ENCODE measurements around the gene LRRC71.

LRRC71 gene

DNA sequence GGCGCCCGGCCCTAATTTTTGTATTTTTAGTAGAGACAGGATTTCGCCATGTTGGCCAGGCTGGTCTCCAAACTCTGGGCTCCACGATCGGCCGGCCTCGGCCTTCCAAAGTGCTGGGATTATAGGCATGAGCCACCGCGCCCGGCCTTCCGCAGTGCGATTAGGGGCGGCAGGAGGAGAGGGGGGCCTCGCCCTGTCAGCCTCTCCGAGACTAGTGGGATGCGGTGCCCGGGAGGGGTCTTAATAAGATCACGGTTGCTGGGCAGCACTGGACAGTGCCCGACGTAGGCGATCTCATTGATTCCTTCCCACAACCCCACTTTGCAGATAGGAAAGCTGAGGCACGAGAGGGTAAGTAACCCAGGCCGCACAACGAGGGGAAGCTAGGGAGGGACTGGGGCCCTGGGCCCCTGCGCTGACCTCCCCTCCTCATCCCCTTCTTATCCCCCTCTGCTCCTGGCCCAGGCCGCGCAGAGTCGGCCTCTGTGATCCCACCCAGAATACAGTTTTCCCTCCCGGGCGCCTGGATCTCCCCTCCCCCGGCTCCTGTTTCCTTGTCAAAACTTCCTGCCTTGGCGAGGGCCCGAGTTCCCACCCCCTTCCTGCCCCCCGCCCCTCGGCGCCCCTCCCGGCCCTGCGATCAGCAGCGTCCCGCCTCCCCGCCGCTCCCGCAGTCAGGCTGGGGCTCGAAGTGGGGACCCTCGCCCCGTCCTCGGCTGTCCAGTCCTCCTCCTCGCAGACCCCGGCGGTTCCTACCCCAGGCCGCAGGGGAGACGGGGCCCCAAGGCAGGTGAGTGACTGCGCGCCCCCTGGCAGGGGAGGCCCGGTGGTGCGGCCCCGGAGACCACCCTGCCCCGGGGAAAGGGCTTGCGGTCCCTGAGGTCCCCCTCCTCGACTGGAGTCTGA lies 27.1 kb upstream of the LRRC71 start, which contains the start of gene PEAR1:
Gene PEAR1 (plus strand): TSS at position 671 of the 906 bp plus-strand sequence. CDS start 10,209 bp downstream, outside the sequence.
- DNase-seq = no peak

DNA sequence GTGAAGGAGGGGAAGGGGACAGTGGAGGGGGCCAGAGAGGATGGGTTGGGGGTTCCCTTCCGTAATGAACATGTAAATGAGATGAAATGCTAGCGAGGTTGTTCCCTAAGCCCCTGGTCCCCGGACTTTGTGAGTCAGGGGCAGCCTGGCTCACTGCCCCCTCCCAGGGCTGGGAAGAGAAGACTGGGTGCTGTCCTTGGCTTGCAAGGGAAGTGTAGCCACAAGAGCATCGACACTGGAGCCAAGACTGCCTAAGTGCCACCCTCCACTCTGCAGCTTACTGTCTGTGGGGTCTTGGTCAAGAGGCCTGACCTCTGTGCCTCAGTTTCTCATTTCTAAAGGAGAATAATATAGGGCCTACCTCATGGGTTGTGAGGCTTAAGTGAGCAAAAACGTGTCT lies 26.4 kb upstream of the LRRC71 start:
- DNase-seq = no peak

DNA sequence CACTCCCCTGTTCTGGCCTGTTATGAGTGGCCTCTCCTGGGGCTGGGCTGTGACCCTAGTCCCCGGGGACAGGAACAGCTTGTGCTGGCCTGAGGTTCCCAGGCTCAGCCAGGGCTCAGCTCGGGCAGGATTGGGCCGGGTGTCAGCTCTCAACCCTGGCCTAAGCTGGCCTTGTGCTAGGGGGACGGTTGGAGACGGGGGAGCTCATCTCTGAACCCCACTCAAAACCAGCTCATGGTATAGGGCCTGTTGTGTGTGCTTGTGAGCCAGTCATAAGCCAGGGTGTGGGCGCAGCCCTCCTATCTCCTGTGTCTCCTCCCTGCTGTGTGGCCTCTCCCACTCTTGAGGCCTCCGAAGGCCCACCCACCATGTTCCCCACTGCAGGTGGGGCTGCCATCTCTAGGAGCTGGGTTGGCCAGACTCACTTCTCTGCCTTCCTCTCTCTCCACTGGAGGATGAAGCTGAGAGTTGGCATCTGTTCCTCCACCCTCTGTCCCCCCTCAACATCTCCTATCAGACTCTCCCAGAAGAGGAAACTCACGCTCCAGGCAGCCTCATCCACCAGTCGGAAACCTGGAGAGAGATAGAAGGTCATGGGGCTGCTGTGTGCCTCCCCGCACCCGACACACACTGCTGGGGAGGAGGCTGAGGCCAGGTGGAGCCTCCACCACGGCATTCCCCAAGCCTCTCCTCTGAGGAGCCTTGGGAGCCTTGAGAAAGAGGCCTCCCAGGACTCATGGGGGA lies 25.5 kb upstream of the LRRC71 start:
- no peak for DNase-seq

DNA sequence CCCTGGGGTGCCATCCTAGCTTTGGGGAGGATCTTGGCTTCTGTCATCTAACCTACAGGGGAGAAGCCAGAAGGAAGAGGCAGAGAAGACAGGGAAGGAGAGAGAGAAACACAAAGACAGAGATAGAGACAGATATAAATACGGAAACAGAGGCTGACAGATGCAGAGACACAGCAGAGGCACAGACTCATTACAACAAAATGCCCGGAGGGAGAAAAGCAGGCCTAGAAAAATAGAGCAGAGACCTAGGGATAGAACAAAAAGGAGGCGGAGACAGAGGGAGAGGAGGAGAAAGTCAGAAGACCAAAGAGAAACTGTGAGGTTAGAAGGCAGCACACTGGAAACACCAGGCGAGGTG lies 25.0 kb upstream of the LRRC71 start:
- no peak for DNase-seq

DNA sequence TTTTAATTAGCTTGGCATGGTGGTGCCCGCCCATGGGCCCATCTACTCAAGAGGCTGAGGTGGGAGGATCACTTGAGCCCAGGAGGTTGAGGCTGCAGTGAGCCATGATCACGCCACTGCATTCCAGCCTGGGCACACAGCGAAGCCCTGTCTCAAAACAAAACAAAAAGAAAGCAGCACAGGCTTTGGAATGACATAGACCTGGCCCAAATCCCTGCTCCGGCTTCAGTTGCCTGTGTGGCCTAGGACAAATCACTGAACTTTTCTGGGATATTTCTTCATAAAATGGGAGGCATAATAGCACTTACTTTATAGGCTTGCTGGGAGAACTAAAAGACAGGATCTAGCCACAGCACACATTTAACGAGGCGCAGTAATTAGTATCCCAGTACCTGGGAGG lies 24.5 kb upstream of the LRRC71 start:
- DNase-seq = no peak

DNA sequence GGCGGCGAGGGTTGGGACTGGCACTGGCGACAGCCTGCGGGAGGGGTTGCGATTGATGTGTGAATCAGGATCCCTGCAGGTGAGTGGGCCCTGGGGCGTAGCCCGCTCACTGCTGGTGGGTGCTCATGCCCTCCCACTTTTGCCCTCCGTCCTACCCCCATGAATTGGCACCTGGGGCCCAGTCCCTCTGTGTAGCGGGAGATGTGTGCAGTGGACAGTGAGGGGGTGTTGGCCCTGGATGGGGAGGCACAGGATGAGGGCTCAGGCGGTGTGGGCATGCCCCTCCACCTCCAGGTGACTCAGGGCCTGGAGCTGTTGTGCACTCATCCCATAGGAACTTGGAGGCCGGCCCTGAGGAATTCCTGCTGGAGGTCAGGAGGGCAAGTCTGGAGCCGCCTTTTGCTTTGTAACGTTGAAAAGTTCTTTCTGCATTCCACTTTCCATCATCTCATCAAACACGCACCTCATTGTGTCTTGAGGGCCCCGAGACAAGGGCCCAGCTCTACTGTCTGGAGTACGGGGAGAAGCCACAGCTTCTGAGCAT lies 23.9 kb upstream of the LRRC71 start:
- DNase-seq = no peak

DNA sequence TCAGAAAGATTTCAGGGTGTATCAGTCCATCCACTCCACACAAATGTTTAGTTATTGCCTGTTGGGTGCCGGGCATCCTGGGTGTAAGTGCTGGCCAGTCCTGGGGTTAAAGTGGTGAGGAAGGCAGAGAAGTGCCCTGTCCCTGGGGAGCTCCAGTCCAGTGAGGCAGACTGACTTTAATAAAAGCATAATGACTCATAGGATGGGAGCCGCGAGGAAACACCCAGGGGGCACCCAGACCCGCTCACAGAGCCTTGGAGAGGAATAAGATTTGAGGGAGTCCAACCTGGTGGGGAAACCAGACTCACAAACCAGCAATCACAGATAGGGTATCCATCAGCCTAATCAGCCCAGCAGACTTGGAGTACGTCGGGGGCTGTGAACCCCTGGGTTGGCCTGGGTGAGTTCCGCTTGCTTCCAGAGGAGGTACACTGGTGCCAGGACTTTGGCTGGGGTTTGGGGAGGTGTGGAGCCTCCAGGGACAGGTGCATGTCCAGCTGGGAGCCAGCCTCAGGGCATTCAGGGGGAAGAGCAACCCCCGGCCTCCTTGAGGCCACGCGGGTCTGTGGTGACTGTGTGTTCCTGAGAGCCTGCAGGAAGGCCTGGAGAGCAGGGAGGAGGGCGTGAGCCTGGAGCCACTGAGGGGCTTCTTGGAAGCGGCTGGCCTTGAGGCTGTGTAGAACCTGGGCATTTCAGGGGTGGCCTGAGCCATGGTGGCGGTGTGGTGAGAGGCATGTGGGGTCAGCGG lies 23.2 kb upstream of the LRRC71 start:
- no peak for DNase-seq

DNA sequence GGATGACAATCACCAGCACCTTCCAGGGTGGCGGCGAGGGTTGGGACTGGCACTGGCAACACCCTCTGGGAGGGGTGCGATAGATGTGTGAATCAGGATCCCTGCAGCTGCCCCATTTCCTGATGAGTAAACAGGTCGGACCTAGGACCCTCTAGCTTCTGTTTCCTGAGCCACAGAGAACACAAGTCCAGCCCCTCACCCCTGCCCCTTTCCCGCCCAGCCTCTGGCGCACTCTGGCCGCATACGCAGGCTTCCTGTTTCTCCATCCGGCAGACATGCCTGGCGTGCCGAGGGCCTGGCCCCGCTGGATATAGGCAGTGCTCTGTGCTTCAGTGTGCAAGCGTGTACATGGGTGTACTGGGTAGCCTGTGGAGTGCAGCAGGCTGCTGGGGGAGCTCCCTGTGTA lies 22.3 kb upstream of the LRRC71 start:
- DNase-seq = no peak

DNA sequence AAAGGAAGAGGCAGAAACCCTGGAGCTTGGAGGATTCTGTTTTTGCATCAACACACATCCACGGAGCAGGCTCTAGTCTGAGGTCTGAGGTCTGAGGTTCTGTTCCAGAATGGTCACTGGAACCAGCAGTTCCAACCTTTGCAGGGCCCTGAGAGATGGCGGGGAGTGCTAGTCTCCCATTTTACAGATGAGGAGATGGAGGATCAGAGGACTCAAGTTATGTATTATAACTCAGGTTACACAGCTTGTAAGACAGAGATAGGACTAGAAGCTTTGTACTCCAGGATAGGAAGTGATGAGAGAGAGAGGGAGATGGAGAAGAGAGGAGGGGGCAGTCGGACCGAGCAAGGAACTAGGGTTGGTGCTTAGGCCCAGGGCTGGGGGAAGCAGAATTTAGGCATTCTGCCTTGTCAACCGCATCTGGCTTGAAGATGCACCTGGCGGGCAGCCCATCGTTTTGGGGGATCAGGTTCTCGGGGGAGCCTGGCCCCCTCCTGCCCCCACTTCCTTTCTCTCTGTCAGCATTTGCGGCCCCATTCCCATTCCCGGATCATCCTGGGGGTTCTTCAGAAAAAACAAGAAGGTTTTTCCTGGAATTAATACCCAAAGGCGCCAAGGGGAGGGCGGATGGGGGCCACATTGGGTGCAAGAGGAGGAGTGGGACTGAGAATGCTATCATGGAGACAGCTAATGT lies 21.3 kb upstream of the LRRC71 start:
- no peak for DNase-seq

DNA sequence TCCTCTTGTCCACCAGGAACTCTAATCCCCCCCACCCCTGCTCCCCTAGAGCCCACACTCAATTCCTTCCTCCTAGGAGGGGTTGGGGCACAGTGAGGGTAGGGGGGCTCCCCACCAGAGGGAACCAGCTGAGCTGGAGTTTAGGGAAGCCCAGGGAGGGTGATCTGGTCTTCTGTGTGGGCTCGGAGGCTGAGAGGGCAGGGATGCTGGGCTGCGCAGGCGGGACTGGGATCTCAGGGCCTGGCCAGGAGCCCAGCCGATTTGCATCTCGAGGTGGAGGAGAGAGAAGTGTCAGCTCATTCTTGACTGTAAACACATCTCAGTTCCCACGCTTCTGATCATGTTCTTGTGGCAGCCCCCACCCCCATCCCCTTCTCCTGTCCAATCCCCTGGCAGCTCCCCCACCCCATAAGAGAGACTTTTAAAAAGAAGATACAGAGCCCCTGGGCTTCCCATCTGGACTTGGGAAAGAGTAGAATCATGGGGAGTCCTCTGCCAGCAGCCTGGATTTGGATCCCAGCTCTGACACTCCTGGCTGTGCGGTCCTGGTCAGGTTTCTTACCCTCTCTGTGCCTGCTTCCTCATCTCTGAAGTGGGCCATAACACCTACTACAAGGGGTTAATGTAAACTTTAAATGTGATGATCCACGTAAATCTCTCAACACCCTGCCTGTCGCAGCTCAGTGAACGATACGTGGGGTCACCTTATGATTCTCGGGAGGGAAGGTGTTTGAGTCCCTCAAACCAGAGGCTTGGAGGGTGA lies 20.3 kb upstream of the LRRC71 start:
- no peak for DNase-seq

DNA sequence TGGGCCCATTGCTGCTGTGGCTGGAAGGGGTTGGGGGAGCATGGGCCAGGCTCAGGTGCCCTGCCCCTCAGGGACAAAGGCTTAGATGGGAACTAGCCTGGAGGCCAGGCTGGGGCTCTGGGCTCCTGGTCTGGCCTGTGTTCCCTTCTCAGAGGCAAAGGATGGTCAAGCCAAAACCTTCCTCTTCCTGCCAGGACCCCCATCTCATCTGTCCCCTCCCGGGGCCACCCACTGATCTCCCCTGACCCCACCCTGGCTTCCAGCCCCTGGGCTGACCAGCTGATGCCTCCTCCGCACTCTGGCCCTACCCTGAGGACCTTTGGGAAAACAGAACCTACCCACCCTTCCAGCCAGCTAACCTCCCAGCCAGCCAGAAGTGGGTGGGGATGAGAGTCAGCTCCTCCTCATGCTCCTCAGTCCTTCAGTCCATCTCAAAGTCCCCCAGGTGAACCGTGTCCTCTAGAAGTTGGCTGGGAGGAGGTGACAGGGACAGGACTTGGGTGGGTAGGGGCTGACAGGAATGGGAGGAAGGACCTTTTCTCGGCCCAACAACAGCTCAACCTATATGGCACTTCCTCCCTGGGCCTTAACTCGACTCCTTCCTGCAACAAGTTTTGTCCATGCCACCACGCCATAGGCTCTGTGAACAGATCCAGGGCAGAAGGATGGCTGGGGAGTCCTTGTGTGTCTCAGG lies 19.4 kb upstream of the LRRC71 start:
- no peak for DNase-seq

DNA sequence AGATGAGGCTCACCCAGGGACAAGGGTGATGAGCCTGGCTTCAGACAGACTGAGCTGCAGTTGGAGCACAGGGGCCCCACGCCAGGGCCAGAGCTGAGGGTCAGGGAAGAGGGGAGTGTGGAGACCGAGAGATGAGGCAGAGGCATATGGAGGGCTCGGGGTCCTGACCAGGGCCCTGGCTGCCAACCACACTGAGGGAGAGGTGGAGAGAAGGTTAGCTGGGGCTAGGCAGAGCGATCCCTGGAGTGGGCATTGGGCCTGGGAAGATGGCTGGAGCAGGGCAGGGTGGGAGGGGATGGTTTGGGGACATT lies 18.9 kb upstream of the LRRC71 start:
- DNase-seq = no peak

DNA sequence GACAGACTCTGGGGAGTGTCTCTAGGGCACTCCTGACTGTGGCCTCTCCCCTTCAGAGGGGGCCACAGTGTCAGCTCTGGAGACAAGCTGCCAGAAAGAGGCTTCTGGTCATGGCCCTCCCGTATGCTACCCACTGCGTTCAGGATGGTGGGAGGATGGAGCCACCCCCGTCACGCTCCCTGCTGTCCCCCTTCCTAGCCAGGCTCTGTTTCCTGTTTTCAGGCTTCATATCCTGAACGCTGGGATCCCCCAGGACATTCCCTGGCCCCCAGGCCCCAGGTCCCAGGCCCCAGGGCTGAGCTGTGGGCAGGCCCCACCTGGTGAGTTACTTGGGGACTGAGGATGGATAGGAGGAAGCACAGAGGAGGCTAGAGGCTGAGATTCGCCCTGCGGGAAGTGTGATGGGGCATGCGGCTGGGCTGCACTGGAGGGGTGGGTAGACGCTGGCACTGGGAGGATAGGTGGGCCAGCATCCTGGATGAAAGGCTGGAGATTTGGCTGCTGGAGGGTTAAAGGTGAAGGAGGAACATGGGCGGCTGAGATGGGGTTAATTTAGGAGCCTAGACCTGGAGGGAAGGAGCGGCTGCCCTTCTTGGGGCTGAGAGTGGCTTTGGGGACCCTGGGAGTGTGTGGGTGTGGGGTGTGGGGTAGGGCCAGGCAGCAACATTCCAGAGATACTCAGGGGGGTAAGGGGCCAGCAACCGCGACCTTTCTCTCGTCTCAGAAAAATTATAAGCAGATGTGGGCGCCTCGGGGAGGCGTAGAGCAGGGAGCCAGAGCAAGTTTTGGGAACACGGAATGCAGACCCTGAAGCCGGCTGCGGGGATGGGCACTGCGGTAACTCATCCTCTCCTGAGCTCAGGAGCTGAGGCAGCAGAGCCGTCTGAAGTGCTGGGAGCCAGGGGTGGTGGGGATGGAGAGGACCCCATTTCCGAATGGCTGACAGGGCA lies 18.2 kb upstream of the LRRC71 start:
- DNase-seq = no peak

DNA sequence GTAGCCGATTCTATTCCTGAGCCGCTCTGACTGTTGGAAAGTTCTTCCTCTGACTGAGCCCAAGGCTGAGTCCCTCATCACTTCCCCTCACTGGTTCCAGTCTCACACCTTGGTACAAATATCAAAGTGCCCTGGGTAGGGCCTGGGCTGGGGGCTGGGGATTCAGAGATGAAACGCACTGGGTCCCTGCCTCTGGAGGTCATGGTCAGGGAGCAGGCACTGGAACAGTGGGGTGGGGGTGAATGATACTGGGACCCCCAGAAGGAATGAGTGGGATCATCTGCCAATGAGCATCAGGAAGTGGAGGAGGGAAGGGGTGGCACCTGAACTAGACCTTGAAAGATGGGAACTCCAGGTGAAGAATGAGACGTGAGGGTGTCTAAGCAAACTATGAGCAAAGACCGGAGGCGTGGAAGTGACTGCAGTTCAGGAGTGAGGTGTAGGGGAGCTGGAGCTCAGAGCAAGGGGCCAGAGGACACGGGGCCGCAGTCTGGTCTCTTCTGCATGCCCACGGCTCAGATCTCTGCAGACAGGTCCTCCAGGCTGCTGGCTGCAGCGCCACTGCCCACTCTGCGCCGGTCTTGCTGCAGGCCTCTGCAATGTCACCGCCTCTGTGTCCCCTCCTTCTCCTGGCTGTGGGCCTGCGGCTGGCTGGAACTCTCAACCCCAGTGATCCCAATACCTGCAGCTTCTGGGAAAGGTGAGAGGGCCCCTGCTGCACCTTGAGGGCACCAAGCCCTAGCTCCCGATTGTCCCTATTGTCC lies 16.9 kb upstream of the LRRC71 start:
- DNase-seq = no peak

DNA sequence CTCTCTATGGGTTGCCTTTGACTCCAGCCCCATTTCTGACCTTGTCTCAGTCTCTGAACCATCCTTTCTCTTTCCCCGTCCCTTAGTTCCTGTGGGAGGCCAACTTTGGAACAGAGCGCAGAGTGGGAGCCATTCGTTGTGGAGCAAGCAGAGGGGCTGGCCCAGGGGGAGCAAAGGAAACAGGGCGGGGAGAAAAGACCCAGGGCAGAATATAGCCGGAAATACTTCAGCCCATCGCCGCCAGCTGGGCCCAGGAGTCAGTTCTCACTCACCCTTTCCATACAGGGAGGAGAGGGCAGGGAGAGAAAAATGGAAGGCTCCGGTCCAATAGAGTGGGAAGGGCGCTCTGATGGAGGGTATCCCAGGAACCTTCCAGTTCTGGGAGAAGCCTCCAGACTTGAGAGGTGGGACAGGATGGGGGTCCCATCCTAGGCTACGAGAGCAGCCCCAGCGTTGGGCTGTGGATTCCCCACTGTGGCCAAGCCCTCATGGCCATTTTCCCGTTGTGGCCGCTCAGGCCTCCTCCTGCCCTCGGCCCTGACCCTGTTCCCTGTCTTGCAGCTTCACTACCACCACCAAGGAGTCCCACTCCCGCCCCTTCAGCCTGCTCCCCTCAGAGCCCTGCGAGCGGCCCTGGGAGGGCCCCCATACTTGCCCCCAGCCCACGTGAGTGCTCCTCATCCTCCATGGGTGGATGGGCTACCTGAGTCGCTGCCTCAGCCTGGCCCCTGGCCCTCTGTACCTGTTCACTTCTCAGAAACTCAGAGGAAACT lies 16.1 kb upstream of the LRRC71 start:
- DNase-seq = no peak

DNA sequence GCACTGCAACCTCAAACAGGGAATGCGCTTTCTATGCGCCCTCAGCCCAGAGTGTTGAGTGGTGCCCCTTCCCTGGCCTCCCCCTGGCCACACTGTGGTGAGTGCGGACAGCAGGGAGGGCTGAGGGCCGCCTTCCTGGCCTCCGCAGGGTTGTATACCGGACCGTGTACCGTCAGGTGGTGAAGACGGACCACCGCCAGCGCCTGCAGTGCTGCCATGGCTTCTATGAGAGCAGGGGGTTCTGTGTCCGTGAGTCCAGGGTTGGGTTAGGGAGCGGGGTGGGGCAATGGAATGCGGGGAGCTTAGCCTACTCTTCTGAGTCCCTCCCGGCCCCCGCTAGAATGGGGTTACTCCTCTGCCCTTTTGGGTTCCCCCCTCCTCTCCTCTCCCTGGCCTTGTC lies 15.3 kb upstream of the LRRC71 start:
- no peak for DNase-seq

DNA sequence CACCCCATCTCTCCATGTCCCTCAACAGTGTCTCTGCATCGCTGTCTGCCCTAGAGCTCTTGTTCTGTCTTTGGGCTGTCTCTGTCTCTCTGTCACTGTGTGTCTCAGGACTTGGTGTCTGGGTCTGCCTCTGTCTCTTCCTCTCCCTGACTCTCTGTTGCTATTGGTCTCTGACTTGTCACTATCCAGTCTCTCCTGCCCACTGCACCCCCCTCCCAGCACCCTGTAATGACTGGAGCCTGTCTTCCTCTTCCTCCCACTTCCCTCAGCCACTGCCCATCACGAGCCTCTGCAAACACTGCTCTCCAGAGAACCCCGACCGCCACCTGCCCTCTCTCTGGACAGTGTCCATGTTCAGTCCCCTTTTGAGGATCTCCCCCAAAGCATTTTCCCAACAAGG lies 14.8 kb upstream of the LRRC71 start:
- no peak for DNase-seq

DNA sequence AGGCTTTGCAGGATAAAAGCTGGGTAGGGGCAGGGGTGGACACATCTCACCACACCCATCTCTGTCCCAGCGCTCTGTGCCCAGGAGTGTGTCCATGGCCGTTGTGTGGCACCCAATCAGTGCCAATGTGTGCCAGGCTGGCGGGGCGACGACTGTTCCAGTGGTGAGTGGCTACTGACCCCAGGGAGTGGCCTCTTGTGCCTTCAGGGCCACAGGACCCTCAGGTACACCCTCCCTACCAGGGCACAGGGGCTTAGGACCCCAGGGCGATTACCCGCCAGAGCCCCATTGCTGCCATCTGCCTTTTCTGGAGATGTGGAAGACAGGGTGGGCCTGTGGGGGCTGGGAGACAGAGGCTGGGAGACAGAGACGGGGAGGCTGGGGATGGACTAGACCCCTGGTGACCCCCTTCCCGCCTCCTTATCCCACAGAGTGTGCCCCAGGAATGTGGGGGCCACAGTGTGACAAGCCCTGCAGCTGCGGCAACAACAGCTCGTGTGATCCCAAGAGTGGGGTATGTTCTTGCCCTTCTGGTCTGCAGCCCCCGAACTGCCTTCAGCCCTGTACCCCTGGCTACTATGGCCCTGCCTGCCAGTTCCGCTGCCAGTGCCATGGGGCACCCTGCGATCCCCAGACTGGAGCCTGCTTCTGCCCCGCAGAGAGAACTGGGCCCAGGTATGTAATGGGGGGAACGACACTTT lies 14.1 kb upstream of the LRRC71 start:
- no peak for DNase-seq

All from SHP77 treated with DMSO at 0.1 percent for 48 hours (cell line).